HG03460 (cell line): ENCODE results near the gene IL1A.

ENCODE experiments used
- ATAC-seq: cut with Tn5 transposase; IDR thresholded peaks from one replicate; pipeline ENCODE4 v1.9.1; 2021; ENCODE audit not compliant: unreplicated experiment

IL1A gene

GRCh38 chr2:112793449-112793978 lies 9.2 kb upstream of the IL1A start:
- no peak for ATAC-seq

- no peak for ATAC-seq
Observed at GRCh38 chr2:112792419-112792818, 8.1 kb upstream of the IL1A start.

- no peak for ATAC-seq
Observed at GRCh38 chr2:112791693-112792230, 7.5 kb upstream of the IL1A start.

- ATAC-seq, result no peak
Observed at GRCh38 chr2:112791019-112791418, 6.7 kb upstream of the IL1A start.

- no peak for ATAC-seq
Observed at GRCh38 chr2:112790305-112790704, 6.0 kb upstream of the IL1A start.

- ATAC-seq, result no peak
Observed at GRCh38 chr2:112789186-112789585, 4.9 kb upstream of the IL1A start.

GRCh38 chr2:112788653-112789052 lies 4.4 kb upstream of the IL1A start:
- ATAC-seq, result no peak

- no peak for ATAC-seq
Observed at GRCh38 chr2:112787729-112788393, 3.6 kb upstream of the IL1A start.

- ATAC-seq, result no peak
Observed at GRCh38 chr2:112787294-112787693, 3.0 kb upstream of the IL1A start.

- ATAC-seq, result no peak
Observed at GRCh38 chr2:112783187-112783714, 1.0 kb downstream of the IL1A start.

- peak; percentile 88 for ATAC-seq
Observed at GRCh38 chr2:112782234-112782799, 2.0 kb downstream of the IL1A start.

- no peak for ATAC-seq
Observed at GRCh38 chr2:112779598-112779997, 4.7 kb downstream of the IL1A start.

- ATAC-seq, result no peak
Observed at GRCh38 chr2:112777036-112777435, 7.3 kb downstream of the IL1A start.

- no peak for ATAC-seq
Observed at GRCh38 chr2:112776113-112776512, 8.2 kb downstream of the IL1A start.

- ATAC-seq, result no peak
Observed at GRCh38 chr2:112774536-112775285, 9.6 kb downstream of the IL1A start.

GRCh38 chr2:112773556-112773955 lies 10.7 kb downstream of the IL1A start:
- no peak for ATAC-seq

- no peak for ATAC-seq
Observed at GRCh38 chr2:112772911-112773475, 11.3 kb downstream of the IL1A start.

- ATAC-seq, result no peak
Observed at GRCh38 chr2:112772322-112772721, 12.0 kb downstream of the IL1A start.

- ATAC-seq, result no peak
Observed at GRCh38 chr2:112768432-112768831, 15.9 kb downstream of the IL1A start.

- ATAC-seq, result no peak
Observed at GRCh38 chr2:112767693-112768330, 16.5 kb downstream of the IL1A start.

- no peak for ATAC-seq
Observed at GRCh38 chr2:112765251-112765650, 19.0 kb downstream of the IL1A start.
